Brain microvascular endothelial cell (primary cell): Measurements from ENCODE around the gene PEPD.

Experiments used
- DNase-seq: peaks from one replicate; pipeline ENCODE4 v3.0.0-alpha.2; 2020
- H3K27ac ChIP-seq: fragments of 250-450 bp; sonication (Bioruptor Pico); 2 replicates; pipeline ENCODE4 v1.5.1; 2020; ENCODE audit warnings: mild to moderate bottlenecking, moderate library complexity
- H3K27me3 ChIP-seq: fragments of 250-450 bp; sonication (Bioruptor Pico); replicated peaks from 2 replicates; pipeline ENCODE4 v1.5.1; 2020; ENCODE audit warnings: mild to moderate bottlenecking
- H3K36me3 ChIP-seq: fragments of 250-450 bp; sonication (Bioruptor Pico); replicated peaks from 2 replicates; pipeline ENCODE4 v1.5.1; 2020; ENCODE audit warnings: mild to moderate bottlenecking
- H3K4me3 ChIP-seq: 2 replicates; pipeline ENCODE4 v1.5.1; 2011; ENCODE audit warnings: low read depth, mild to moderate bottlenecking, control low read depth, low read length, moderate library complexity
- CTCF ChIP-seq: IDR thresholded peaks from 2 replicates; pipeline ENCODE4 v1.5.1; 2011; ENCODE audit warnings: low read depth, mild to moderate bottlenecking, moderate library complexity, low read length, control low read depth, inconsistent platforms; ENCODE audit errors: missing control alignments
- in situ Hi-C: cut with HindIII; loops from 2 replicates; pipeline ENCODE4 v1.10.0; 2017; ENCODE audit warnings: low sequenced_read_pairs, low pct_ligation_motif_present

PEPD gene

GRCh38 chr19:33418871-33419787 is 102.5 kb downstream of the PEPD start:
- in situ Hi-C loops, result loop anchor here (25.0 kb wide), 1 partner anchor 343 kb away; no protein-coding TSS in a partner anchor
- no peak for TF ChIP-seq CTCF
- Histone ChIP-seq H3K4me3 (no peak overlapping the region), H3K36me3 (no peaks in the 10 kb centered on the region), H3K27ac (no peak overlapping the region), H3K27me3 (no peaks in the 10 kb centered on the region)
- DNase-seq, result no peak

- no peaks in the 10 kb centered on the region for H3K27me3 ChIP-seq
- TF ChIP-seq CTCF, result no peak
- no peak overlapping the region for H3K27ac ChIP-seq
- in situ Hi-C loops, result loop anchor here (25.0 kb wide), 1 partner anchor 344 kb away; no protein-coding TSS in a partner anchor
- DNase-seq, result no peak
- H3K4me3 ChIP-seq, result no peak overlapping the region
- no peaks in the 10 kb centered on the region for H3K36me3 ChIP-seq
Measured at GRCh38 chr19:33418461-33418860, 103.1 kb downstream of the PEPD start.

- no peak for TF ChIP-seq CTCF
- no peaks in the 10 kb centered on the region for H3K27me3 ChIP-seq
- no peak for DNase-seq
- no peak overlapping the region for H3K4me3 ChIP-seq
- H3K27ac ChIP-seq, result no peak overlapping the region
- in situ Hi-C loops, result loop anchor here (25.0 kb wide), 1 partner anchor 345 kb away; no protein-coding TSS in a partner anchor
- H3K36me3 ChIP-seq, result no peaks in the 10 kb centered on the region
Measured at GRCh38 chr19:33417751-33418150, 103.8 kb downstream of the PEPD start.

- Histone ChIP-seq H3K27me3 (no peaks in the 10 kb centered on the region), H3K36me3 (no peaks in the 10 kb centered on the region), H3K27ac (no peak overlapping the region), H3K4me3 (no peak overlapping the region)
- in situ Hi-C loops, result loop anchor here (25.0 kb wide), 1 partner anchor 346 kb away; no protein-coding TSS in a partner anchor
- TF ChIP-seq CTCF, result peak; percentile 86
- peak; percentile 66 for DNase-seq
Measured at GRCh38 chr19:33416307-33417215, 105.0 kb downstream of the PEPD start.

- no peak for DNase-seq
- no peak overlapping the region for H3K27ac ChIP-seq
- in situ Hi-C loops, result loop anchor here (25.0 kb wide), 1 partner anchor 347 kb away; no protein-coding TSS in a partner anchor
- no peaks in the 10 kb centered on the region for H3K27me3 ChIP-seq
- no peak for TF ChIP-seq CTCF
- H3K36me3 ChIP-seq, result no peaks in the 10 kb centered on the region
- no peak overlapping the region for H3K4me3 ChIP-seq
Measured at GRCh38 chr19:33414667-33415605, 106.7 kb downstream of the PEPD start.
